Measurements from ENCODE around the gene ITPK1.

The ITPK1 gene

GRCh38 chr14:92900660-92901059, 215.1 kb downstream of the ITPK1 start:
- no peak for DNase-seq (ENCODE audit: low read depth, low spot score)
- no peak for TF ChIP-seq CTCF (IDR thresholded peaks at IDR 0.05; ENCODE audit: low read depth, low read length)
- in situ Hi-C loops (cut with HindIII; ENCODE audit: low sequenced_read_pairs): no loop called here
- no peak overlapping the region for H3K4me3 ChIP-seq (ENCODE audit: low read depth, low read length)

- DNase-seq (ENCODE audit: low read depth, low spot score): no peak
- no peak for TF ChIP-seq CTCF (IDR thresholded peaks at IDR 0.05; ENCODE audit: low read depth, low read length)
- in situ Hi-C loops (cut with HindIII; ENCODE audit: low sequenced_read_pairs): no loop called here
- H3K4me3 ChIP-seq (ENCODE audit: low read depth, low read length): no peak overlapping the region
These were observed 217.1 kb downstream of the ITPK1 start for GRCh38 chr14:92898566-92899131.

- DNase-seq (ENCODE audit: low read depth, low spot score): no peak
- H3K4me3 ChIP-seq (ENCODE audit: low read depth, low read length): no peak overlapping the region
- TF ChIP-seq CTCF (IDR thresholded peaks at IDR 0.05; ENCODE audit: low read depth, low read length): no peak
- in situ Hi-C loops (cut with HindIII; ENCODE audit: low sequenced_read_pairs): no loop called here
These were observed 217.7 kb downstream of the ITPK1 start for GRCh38 chr14:92897922-92898565.

- H3K4me3 ChIP-seq (ENCODE audit: low read depth, low read length): no peak overlapping the region
- in situ Hi-C loops (cut with HindIII; ENCODE audit: low sequenced_read_pairs): no loop called here
- DNase-seq (ENCODE audit: low read depth, low spot score): no peak
- TF ChIP-seq CTCF (IDR thresholded peaks at IDR 0.05; ENCODE audit: low read depth, low read length): no peak
These were observed 220.3 kb downstream of the ITPK1 start for GRCh38 chr14:92895352-92895878.

- H3K4me3 ChIP-seq (ENCODE audit: low read depth, low read length): no peak overlapping the region
- TF ChIP-seq CTCF (IDR thresholded peaks at IDR 0.05; ENCODE audit: low read depth, low read length): no peak
- in situ Hi-C loops (cut with HindIII; ENCODE audit: low sequenced_read_pairs): no loop called here
- no peak for DNase-seq (ENCODE audit: low read depth, low spot score)
These were observed 223.1 kb downstream of the ITPK1 start for GRCh38 chr14:92892589-92892988.

- no peak overlapping the region for H3K4me3 ChIP-seq (ENCODE audit: low read depth, low read length)
- in situ Hi-C loops (cut with HindIII; ENCODE audit: low sequenced_read_pairs): no loop called here
- TF ChIP-seq CTCF (IDR thresholded peaks at IDR 0.05; ENCODE audit: low read depth, low read length): no peak
- no peak for DNase-seq (ENCODE audit: low read depth, low spot score)
These were observed 224.7 kb downstream of the ITPK1 start for GRCh38 chr14:92890830-92891588.
